ENCODE results near the gene GGT6. TPM values are rescaled to one million over a fixed set of nuclear protein-coding genes. Genes with fewer than 3 reads are reported as not detected.

Gene GGT6
- polyA plus RNA-seq, 10 donors: 0.10 to 2.1 (median 0.15) TPM; not detected in 1

DNA sequence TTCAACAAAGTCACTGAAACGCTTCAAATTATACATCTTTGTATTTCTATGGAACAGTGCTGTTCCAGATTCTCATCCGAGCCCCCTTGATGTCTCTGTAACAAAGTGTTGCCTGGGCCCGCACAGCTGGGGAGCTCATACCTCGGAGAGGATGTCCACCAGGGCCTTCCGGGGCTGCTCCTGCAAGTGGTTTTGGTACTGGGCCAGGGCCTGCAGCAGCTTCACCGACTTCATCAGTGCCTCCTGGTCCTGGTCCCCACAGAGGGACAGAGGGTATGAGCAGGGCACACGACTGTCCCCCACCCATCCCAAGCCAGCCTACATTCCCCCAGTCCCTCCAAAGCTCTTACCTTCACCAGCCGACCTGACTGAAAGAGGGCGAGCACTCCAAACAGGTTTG is 6.7 kb downstream of the GGT6 start:
- no peak for DNase-seq

DNA sequence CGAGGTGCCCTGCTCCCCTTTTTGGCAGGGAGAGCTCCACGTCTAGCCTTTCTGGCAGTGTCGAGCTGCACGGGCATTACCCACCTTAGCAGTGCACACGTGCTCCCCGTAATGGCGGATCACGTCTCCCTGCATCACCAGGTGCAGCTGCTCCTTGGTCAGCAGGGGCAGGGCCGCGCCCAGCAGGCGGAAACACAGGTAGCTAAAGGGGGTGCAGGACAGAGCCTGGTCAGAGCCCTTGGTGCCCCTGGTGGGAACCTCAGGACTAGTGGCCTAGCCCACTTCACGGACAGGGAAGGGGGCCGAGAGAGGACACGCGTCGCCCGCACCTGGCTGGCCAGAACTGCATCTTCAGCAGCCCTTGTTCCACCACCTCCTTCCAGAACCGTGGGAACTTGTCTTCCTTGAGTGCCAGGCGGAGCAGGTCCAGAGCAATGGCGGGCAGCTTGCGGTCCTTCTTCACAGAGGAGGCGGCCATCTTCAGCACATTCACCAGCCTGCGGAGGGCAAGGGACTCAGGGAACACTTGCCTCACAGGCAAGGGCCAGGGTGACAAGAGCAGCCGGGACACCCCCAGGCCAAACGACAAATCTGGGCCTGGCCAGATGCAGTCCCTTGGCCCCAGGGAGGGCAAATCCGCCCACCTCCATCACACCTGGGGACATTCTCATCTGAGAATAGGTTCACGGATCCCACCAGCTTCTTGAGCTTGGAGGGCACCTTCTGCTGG is 8.4 kb downstream of the GGT6 start:
- no peak for DNase-seq

DNA sequence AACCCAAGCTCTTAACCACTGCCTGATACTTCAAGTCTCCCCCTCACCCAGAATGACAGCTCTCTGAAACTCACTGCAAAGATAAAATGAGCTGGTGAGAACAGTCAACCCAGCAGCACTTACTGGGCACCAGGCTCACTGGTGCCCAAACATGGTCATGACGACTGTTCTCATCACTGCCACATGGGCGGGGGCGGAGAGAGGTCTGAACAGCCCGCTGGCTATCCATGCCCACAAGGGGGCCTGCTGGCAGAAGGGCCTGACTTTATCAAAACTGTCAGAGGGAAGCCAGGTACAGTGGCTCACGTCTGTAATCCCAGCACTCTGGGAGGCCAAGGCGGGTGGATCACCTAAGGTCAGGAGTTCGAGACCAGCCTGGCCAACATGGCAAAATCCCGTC is 9.2 kb downstream of the GGT6 start:
- DNase-seq: no peak

DNA sequence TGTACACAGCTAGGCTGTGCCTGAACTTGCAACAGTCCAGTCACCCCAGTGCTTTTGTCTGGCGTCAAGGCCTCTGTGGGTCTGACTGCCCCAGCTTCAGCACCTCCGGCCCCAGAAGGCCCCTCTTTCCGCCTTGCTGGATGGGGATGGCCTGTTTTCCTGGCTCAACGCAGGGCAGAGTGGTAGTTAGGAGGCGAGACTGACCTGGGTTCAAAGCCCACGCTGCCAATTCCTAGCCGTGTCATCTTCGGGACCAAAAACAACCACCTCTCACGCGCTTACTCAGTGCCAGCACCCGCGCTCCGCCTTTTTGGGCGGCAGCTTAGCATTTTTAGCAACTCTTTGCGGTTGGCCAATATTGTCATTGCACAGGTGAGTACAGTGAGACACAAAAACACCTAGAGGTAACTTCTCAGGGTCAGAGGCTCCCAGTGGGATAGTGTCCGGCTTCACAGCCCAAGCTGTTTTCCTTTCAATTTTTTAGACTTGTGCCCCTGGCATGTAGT is 9.8 kb downstream of the GGT6 start:
- no peak for DNase-seq

DNA sequence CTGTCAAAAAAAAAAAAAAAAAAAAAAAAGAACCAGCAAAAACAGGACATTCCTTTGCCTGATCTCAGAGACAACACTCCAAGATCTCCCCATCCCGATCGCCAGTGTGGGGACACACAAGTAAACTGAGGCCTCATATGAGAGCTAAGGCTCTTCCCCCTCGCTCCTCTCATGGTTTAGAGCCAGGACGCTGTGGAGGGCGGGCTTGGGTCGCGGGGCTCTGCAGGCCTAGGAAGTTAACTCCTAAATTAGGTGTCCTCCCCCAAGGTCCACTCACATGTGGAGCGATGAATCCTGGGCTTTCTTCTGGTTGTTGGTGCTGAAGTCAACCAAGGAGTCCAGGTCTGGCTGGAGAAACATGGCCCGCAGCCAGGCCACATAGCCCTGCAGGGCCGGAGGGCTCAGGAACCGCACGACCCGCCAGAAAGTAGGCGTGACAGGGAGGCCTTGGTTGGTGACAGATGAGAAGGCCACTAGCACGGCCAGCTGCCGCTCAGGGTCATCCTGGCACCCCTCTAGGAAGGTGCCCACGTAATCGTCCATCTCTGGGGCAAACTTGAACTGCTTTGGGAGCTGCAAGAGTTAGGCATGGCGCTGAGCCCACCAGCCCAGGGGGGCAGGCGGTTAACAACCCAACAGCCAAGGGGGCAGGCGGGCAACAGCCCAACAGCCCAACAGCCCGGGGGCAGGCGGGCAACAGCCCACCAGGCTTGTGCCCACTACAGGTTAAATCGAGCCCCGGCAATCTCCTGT is 10.4 kb downstream of the GGT6 start:
- no peak for DNase-seq

DNA sequence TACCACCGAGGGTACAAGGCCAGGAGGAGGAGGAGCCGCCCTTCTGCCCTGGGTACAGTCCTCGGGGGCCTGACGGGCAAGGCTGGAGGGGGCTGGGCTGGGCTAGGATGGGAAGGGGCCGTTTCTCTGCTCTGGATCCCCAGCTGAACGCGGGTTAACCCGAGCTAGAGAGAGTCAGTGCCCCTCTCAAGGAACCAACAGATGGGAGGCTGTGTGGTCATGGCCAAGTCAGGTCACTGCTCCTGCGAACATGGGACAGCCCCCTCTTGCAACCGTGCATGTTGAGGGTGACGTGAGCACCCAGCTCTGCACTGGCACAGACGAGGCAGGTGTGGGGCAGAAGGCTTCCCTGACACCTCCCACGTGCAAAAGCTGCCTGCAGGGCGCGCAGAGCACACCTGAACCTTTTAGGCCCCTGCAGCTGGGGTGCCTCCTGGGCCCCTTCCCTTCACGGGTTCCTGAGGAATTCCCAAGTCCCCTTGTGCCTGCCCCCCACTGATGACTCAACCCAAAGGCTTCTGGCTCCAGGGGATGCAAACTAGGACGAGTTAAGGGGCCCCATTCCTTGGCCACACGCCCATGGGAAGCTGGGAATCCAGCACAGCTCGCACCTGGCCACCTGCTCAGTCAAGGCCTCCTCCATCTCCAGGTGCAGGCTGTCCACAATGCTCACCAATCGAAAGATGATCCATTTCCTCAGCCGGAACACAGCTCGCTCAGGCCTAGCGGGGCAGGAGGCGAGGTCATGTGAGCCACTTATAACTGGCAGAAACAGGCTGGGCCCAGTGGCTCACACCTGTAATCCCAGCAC is 11.5 kb downstream of the GGT6 start:
- no peak for DNase-seq

DNA sequence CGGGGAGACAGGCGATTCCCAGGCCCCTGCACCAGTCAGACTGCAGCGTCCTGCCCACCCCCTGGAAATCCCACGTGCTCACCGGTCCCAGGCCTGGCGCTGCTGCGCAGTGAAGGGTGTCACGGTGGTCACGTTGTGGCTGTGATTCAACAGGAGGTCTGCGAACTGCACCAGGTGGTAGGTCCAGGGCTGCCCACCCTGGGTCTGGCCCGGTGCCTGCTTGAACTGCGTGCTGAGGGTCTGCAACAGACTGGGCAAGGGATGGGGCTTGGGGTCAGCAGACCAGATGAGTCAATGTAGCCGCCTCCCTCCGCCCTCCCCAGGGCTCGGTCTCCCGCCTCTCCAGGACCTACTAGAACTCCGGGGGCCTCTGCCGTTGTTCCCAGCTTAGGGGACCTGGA is 12.3 kb downstream of the GGT6 start:
- DNase-seq: no peak

DNA sequence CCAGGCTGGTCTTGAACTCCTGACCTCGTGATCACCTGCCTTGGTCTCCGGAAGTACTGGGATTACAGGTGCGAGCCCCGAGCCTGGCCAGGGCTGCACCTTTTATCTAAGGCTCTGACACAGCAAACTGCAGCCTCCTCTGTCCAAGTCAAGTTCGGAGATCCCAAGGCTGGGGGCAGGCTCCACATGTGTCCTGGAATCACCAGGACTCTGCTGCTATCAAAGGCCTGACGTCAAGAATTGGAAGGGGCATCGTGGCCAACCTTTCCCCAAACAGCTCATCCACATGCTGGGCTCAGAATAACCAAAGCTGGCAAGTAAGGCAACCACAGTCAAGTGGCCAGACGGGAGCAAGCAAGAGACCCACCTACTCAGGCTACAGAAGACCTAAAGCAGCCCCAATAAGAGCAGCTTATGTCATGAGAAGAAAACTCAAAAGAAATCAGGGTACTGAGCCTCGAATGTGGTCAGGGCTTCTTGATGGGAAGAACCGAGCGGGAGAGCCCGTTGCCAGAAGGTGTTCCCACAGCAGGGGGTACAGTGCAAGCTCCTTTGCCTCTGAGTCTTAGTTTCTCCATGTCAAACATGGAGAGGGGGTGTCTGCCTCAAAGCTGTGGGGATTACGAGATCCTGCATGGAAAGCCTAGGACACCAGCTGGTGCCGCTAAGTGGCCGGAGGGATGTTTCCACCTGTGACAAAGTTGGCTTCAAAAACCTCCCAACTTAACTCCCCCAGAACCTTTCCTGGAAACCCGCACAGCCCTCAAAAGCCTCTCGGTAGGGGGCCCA is 13.1 kb downstream of the GGT6 start:
- no peak for DNase-seq

- DNase-seq: no peak
Observed at GRCh38 chr17:4545217-4545951, 15.0 kb downstream of the GGT6 start.

DNA sequence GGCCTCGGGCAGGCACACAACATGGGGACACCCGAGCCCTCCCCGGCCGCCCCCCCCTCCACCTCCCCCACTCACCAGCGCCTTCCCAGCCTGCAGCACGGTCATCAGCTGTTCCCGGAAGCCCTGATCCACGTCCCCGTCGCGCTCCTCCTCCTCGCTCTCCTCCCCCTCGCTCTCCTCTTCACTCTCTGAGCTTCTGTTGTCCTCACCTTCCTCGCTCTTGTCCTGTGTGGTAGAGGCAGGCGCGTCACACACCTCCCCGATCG is 15.5 kb downstream of the GGT6 start:
- DNase-seq: no peak

- no peak for DNase-seq
Observed at GRCh38 chr17:4544135-4544950, 16.0 kb downstream of the GGT6 start.

DNA sequence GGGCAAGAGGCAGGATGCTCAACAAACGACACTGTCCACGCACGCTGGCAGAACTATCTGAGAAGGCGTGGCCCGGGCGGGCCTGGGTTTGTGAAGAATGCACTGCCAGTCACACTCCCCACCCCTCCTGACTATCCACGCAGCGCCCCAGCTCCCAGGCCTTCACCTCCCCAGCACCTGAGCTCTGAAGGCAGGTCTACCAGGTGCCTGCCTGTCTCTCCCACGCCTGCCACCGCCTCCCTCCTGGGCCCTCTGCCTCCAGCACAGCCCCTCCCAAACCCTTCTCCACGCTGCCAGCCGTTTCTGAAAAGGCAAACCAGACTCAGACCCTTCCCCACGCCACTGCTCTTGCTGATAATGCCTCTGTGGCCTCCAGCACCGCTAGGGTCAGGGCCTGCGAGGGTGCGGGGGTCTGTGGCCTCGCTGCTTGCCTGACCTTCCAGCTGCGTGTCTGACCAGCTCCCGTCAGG is 16.8 kb downstream of the GGT6 start:
- no peak for DNase-seq

DNA sequence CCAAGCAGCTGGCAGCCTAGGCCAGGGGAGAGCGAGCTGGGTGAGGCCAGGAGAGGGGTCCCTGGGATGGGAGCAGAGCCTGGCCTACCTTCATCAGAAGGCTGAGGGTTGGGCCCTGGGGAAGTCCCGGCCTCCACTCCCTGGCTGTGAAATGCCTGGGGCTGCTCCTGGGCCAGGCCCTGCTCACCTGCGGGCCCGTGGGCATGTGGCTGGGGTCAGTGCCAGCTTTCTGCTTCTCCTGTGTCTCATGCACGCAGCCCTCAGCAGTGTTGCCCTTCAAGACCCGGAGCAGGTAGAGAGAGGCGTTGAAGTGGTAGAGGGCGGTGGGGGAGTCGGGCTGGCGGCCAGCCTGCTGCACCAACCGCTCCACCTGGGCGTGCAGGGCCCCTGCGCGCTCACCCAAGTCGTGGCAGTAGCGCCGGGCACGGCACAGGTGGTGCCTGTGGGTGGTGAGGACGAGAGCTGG is 17.6 kb downstream of the GGT6 start:
- no peak for DNase-seq

GRCh38 chr17:4542003-4542725 is 18.2 kb downstream of the GGT6 start:
- DNase-seq: no peak

DNA sequence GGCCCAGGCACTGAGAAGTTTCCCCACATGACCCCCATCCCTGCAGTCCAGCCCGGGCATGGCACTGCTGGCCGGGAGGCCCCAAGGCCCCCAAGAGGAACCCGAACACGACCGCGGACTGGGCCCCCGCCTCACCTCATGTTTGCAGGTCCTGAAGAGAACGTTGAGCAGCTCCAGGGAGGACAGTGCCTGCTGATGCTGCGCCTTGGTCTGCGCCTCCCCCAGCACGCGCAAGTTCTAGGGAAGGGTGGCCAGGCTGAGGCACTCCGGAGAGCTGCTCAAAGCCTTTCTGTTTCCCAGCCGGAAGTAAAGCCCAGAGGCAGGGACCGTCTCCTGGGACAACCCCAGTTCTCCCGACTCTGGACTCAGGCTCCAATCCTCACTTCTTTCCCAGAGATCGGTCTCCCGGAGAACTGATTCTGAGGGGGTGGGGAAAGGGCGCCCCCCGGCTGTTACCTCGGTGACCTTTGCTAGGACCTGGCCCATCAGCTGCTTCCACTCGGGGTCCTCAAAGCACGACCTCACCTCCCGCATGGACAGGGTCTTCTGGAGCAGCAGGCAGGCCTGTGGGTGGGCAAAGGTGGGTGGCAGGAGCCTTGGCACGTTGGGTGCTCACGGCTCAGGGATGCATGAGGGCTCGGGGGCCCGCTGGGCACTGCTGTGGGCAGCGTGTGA is 18.9 kb downstream of the GGT6 start:
- no peak for DNase-seq

- no peak for DNase-seq
Observed at GRCh38 chr17:4540687-4541327, 19.6 kb downstream of the GGT6 start.

DNA sequence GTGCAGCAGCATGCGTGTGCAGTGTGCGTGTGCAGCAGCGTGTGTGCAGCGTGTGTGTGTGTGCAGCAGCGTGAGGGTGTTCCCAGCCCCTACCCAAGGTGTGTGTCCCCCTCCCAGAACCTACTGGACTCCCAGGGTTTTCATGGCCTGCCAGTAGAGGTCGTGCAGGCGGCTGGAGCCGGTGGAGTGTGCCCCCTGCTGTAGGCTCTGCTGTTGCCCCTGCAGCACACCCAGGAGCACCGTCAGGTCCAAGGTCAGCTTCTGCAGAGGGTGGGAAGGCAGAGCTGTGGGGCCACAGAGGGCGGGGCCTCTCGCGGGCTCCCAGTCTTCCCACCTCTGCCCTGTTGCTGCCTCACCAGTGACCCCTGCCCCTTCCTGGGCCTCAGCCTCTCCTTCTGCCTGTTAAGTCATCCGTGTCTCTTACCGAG is 20.1 kb downstream of the GGT6 start:
- DNase-seq: no peak

GRCh38 chr17:4539576-4540223 is 20.7 kb downstream of the GGT6 start:
- no peak for DNase-seq

Measured in muscle of back (tissue), 11 donors.